H7 (cell line): ENCODE measurements around the gene ZNF687. TPM values are rescaled to one million over a fixed set of nuclear protein-coding genes. Genes with fewer than 3 reads are reported as not detected.
"Not testable (repeated sequence)": the region's sequence is repeated elsewhere in the genome, so short reads cannot be mapped to it uniquely, and the experiment has no call there.

Experiments
- DNase-seq: peaks from one replicate; pipeline ENCODE4 v3.0.0; 2012
- H3K27me3 ChIP-seq: 2 replicates; pipeline ENCODE4 v1.6.0; 2011; ENCODE audit warnings: mild to moderate bottlenecking, low read length; ENCODE audit not compliant: control insufficient read depth, insufficient read depth
- H3K36me3 ChIP-seq: replicated peaks from 2 replicates; pipeline ENCODE4 v1.5.1; 2011; ENCODE audit warnings: low read length; ENCODE audit not compliant: control insufficient read depth, insufficient read depth
- H3K4me3 ChIP-seq: 2 replicates; pipeline ENCODE4 v1.5.1; 2011; ENCODE audit warnings: low read depth, mild to moderate bottlenecking, control low read depth, low read length, moderate library complexity; ENCODE audit not compliant: insufficient read depth
- total RNA-seq: library from RNA; depleted of rRNA; stranded (reverse); fragments of >200 nt; shearing (Covaris generic); gene quantifications from 2 replicates; pipeline ENCODE4 v1.2.3, GENCODE V29; 2014

The ZNF687 gene
- total RNA-seq, 1 experiment from 2014 or later = 81.3 TPM

GRCh38 chr1:151266315-151266714 is 15.8 kb upstream of the ZNF687 start:
- H3K36me3 ChIP-seq = peaks cover 34% of the 10 kb centered on the region
- no peak for DNase-seq
- H3K4me3 ChIP-seq = no peak overlapping the region

GRCh38 chr1:151266821-151267220 is 15.3 kb upstream of the ZNF687 start:
- Histone ChIP-seq H3K27me3 (no peaks in the 10 kb centered on the region), H3K36me3 (peaks cover 34% of the 10 kb centered on the region), H3K4me3 (no peak overlapping the region)
- DNase-seq = no peak

More at GRCh38 chr1:151266315-151266714, 15.8 kb upstream of the ZNF687 start:
- H3K27me3 ChIP-seq = no peaks in the 10 kb centered on the region

GRCh38 chr1:151267760-151268159 is 14.3 kb upstream of the ZNF687 start:
- no peak for DNase-seq
- no peaks in the 10 kb centered on the region for H3K27me3 ChIP-seq
- peaks cover 34% of the 10 kb centered on the region for H3K36me3 ChIP-seq
- H3K4me3 ChIP-seq = no peak overlapping the region

GRCh38 chr1:151273924-151274466 is 8.1 kb upstream of the ZNF687 start:
- DNase-seq = no peak
- H3K36me3 ChIP-seq = no peaks in the 10 kb centered on the region; the same call in 1 of the 2 replicates
- H3K4me3 ChIP-seq = no peak overlapping the region
- no peaks in the 10 kb centered on the region; the same call in 1 of the 2 replicates for H3K27me3 ChIP-seq

- not testable (repeated sequence) for H3K4me3 ChIP-seq, DNase-seq, H3K36me3 ChIP-seq, H3K27me3 ChIP-seq
Observed at GRCh38 chr1:151275341-151275740, 6.8 kb upstream of the ZNF687 start.

GRCh38 chr1:151277249-151277648 is 4.8 kb upstream of the ZNF687 start:
- H3K27me3 ChIP-seq = no peaks in the 10 kb centered on the region; the same call in 1 of the 2 replicates
- H3K36me3 ChIP-seq = no peaks in the 10 kb centered on the region
- DNase-seq = no peak

GRCh38 chr1:151281225-151281968 is 702 bp upstream of the ZNF687 start:
- peak; percentile 98 for DNase-seq
- Histone ChIP-seq H3K27me3 (no peaks in the 10 kb centered on the region; the same call in 1 of the 2 replicates), H3K36me3 (peaks cover 8% of the 10 kb centered on the region), H3K4me3 (peak overlapping the region; percentile 72)

More at GRCh38 chr1:151277249-151277648, 4.8 kb upstream of the ZNF687 start:
- no peak overlapping the region for H3K4me3 ChIP-seq

GRCh38 chr1:151282883-151283725 is 1.0 kb downstream of the ZNF687 start:
- DNase-seq = peak; percentile 91

GRCh38 chr1:151284013-151284577 is 2.0 kb downstream of the ZNF687 start:
- H3K27me3 ChIP-seq = no peaks in the 10 kb centered on the region
- peaks cover 31% of the 10 kb centered on the region for H3K36me3 ChIP-seq
- DNase-seq = no peak
- no peak overlapping the region for H3K4me3 ChIP-seq

More at GRCh38 chr1:151282883-151283725, 1.0 kb downstream of the ZNF687 start:
- no peaks in the 10 kb centered on the region for H3K27me3 ChIP-seq
- peak overlapping the region; percentile 72 for H3K4me3 ChIP-seq
- H3K36me3 ChIP-seq = peaks cover 23% of the 10 kb centered on the region

- peaks cover 41% of the 10 kb centered on the region for H3K36me3 ChIP-seq
- no peaks in the 10 kb centered on the region for H3K27me3 ChIP-seq
- DNase-seq = peak; percentile 46
- no peak overlapping the region for H3K4me3 ChIP-seq
Observed at GRCh38 chr1:151286619-151287340, 4.7 kb downstream of the ZNF687 start.

- DNase-seq = no peak
- H3K36me3 ChIP-seq = peaks cover 41% of the 10 kb centered on the region
- H3K4me3 ChIP-seq = no peak overlapping the region
- H3K27me3 ChIP-seq = no peaks in the 10 kb centered on the region
Observed at GRCh38 chr1:151287341-151287699, 5.2 kb downstream of the ZNF687 start.

GRCh38 chr1:151287767-151288500 is 5.8 kb downstream of the ZNF687 start:
- Histone ChIP-seq H3K27me3 (no peaks in the 10 kb centered on the region), H3K36me3 (peaks cover 41% of the 10 kb centered on the region)
- DNase-seq = no peak

GRCh38 chr1:151288502-151288901 is 6.4 kb downstream of the ZNF687 start:
- H3K36me3 ChIP-seq = peaks cover 44% of the 10 kb centered on the region
- H3K27me3 ChIP-seq = no peaks in the 10 kb centered on the region
- no peak overlapping the region for H3K4me3 ChIP-seq
- no peak for DNase-seq

More at GRCh38 chr1:151287767-151288500, 5.8 kb downstream of the ZNF687 start:
- H3K4me3 ChIP-seq = no peak overlapping the region
